GM18519 (cell line): ENCODE measurements around the gene TRMT2A.

Experiments
- ATAC-seq: cut with Tn5 transposase; IDR thresholded peaks from one replicate; pipeline ENCODE4 v1.9.1; 2021; ENCODE audit warnings: mild to moderate bottlenecking, moderate library complexity; ENCODE audit not compliant: unreplicated experiment, low FRiP score

The TRMT2A gene

DNA sequence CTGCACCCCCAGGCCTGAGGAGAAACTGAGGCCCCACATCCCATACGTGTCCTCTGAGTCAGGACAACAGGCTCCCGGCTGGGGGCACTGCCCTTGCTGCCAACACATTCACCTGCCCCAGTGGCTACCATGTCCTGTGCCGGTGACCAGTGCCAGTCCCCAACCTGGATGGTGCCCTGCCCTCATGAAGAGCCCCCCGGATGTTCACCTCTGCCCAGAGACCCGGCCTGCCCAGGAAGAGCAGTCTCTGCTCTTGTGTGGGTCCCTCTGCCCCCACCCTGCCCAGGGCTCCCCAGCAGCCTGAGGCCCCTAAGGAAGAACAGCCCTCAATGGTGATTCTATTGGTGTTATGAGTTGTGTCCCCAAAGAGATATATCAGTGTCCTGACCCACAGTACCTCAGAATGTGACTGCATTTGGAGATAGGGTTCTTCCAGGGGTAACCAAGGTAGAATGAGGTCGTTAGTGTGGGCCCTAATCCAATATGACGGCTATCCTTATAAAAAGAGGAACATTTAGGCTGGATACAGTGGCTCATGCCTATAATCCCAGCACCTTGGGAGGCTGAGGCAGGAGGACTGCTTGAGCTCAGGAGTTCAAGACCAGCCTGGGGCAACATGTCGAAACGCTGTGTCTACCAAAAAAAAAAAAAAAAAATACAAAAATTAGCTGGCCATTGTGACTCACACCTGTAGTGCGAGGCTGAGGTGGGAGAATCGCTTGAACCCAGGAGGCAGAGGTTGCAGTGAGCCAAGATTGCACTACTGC is 50.2 kb downstream of the TRMT2A start:
- no peak for ATAC-seq

DNA sequence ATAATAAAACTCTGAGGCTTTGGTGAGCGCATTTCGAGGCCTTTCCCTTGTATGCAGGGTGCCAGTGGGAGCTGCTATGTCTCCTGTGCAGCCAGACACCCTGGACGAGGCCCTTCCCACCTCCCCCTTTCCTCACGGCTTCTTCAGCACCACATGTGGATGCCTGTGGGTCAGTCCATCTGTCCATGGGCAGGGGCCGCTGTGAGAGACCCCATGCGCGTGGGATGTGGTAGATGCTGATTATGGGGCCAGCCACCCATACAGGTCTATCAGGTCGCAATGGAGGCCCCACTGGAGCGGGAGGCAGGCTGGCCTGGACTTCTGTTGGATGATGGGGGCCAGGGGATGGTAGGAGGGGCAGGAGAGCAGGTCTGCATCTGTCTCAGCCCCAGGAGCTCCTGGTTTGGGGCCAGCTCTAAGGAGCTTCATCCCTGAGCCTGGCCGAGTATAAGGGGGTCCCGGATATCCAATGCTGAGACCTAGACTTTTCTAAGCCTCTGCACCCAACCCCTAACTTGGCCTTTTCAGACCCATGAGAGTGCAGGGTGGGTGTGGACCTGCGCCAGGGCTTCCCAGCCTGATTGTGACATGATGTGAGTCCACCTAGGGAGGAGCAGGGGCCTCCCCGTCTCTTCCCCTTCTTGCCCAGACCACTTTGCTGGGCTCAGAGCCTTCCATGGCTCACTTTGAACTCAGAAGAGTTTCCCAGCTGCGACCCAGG is 51.0 kb downstream of the TRMT2A start:
- ATAC-seq = no peak

DNA sequence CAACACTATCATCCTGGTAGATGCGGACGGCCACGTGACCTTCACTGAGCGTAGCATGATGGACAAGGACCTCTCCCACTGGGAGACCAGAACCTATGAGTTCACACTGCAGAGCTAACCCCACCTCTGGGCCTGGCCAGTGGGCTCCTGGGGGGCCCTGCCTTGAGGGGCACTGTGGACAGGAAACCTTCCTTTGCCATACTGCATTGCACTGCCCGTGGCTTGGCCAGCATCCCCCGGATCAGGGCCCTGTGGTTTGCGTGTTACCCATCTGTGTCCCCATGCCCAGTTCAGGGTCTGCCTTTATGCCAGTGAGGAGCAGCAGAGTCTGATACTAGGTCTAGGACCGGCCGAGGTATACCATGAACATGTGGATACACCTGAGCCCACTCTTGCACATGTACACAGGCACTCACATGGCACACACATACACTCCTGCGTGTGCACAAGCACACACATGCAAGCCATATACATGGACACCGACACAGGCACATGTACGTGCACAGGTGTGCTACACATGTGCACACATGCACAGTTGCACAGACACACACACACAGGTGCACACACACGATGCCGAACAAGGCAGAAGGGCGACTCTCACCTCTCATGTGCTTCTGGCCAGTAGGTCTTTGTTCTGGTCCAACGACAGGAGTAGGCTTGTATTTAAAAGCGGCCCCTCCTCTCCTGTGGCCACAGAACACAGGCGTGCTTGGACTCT is 52.3 kb downstream of the TRMT2A start:
- no peak for ATAC-seq

DNA sequence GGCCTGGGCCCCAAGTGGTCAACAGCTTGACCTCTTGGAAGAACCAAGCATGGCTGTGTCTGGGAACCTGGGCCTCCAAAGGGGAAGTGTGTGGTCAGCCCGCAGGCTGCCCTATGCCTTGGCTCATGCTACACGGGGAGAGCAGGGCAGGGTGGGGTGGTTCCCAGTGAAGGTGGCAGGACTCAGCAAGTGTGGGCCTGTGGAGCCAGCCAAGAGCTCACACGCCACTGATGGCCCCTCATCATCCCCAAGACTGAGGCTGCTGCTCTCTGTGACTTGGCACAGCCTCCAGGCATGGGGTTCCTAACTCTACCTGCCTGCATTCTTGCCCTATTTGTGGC is 52.9 kb downstream of the TRMT2A start:
- ATAC-seq = no peak

DNA sequence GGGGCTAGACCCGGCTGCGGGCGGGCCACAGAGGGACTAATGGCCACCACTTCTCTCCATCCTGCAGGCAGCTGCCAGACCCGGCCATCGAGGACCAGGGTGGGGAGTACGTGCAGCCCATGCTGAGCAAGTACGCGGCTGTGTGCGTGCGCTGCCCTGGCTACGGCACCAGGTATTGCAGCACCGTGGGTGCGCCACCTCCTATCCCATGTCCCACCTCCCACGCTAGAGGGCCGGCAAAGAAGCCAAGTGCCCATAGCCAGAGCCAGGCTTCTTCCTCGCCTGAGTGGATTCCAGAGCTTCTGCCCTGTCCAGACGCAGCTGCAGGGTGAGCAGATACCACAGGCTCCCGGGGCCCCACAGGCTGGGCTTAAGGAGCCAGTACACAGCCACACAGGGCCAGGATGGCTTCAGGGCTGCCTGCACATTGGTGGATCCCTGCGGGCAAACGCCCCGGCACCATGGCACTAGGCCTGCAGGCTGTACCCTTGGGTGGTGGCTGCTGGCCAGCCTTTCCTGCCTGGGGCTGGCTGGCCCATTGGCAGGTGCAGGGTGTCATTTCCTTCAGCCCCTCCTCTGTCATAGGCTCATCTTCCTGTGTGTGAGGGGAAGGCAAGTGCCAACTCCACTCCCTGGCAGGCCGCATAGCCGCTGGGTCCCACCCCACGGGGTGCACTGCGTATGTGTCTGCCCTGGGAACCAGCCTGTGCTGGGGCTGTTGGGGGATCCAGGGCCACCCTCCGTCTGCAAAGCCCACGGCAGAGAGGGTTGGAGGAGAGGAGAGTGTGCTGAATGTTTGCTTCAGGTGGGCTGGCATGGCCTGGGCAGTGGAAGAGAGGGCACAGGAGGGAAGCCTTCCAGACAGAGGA is 53.5 kb downstream of the TRMT2A start:
- ATAC-seq = no peak

DNA sequence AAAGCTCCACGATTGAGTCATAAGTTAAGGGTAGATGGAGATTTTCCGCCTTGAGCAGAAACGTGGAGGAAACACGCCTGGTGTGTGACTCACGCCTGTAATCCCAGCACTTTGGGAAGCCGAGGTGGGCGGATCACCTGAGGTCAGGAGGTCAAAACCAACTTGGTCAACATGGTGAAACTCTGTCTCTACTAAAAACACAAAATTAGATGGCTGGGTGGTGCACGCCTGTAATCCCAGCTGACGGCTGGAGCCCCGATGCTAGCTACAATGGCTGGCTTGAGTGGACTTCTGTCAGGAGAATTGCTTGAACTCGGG is 54.3 kb downstream of the TRMT2A start:
- no peak for ATAC-seq

DNA sequence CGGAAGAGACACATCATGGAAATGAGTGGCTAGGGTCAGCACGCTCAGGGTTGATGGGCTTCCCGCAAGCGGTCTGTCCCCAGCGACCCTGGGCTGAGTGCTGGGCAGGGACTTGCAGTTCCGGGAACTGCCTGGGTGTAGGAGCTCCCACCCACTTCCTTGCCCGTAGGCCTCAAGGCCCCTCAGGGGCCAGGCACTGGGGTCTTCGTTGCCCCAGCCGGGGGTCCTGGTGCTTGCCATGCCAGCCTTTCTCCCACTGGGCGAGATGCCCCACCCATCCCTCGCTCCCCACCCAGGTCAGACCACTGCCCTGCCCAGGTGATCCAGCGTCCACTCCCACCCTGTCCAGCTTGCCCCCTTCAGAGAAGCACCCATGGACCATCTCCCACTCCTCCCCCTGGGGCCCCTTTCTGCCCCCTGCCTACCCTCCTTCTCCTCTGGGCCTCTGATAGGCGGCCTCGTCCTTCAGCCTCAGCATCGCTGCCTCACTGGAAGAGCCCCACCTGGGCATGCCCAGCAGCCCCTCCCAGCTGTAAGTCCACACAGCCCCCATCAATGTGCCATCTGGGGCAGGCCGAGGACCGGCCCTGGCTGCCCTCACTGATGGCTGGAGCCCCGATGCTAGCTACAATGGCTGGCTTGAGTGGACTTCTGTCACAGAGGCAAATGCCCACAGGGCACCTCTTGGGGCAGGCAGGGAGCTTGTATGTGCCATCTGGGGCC is 54.8 kb downstream of the TRMT2A start:
- ATAC-seq = no peak
